PC-3 (cell line): ENCODE data around the gene C14orf93. TPM values are rescaled to one million over a fixed set of nuclear protein-coding genes. Genes with fewer than 3 reads are reported as not detected.
A peak's percentile ranks its signal among the peaks of the same experiment; 100 is the strongest.

Experiments
- ATAC-seq: fragments of 200-7000 bp; cut with Tn5 transposase; 2 replicates; pipeline ENCODE4 v1.9.1; 2020; ENCODE audit warnings: mild to moderate bottlenecking, moderate library complexity
- BruUV-seq: library from RNA; stranded (reverse); fragments of 400-500 nt; replicated peaks from 2 replicates; lab custom pipeline; 2021; lab: Mats Ljungman, UMichigan
- CTCF ChIA-PET: fragments of 300-600 bp; sonication (Branson Sonifier 250); formaldehyde crosslinking; loops from one replicate; lab custom pipeline; 2022; ENCODE audit warnings: antibody characterized with exemption; lab: Charles Lee
- POLR2A ChIA-PET: fragments of 300-600 bp; sonication (Branson Sonifier 250); formaldehyde crosslinking; loops from one replicate; lab custom pipeline; 2022; ENCODE audit warnings: antibody characterized with exemption; ENCODE audit not compliant: unreplicated experiment; lab: Charles Lee
- DNase-seq: peaks from one replicate; pipeline ENCODE4 v3.0.0-alpha.2; 2015
- H2AFZ ChIP-seq: fragments of 300-600 bp; sonication (generic); 2 replicates; pipeline ENCODE4 v1.6.0; 2016; ENCODE audit warnings: antibody characterized with exemption, low read length
- H3F3A ChIP-seq: fragments of 300-600 bp; sonication (generic); one replicate; pipeline ENCODE4 v1.6.0; 2017; ENCODE audit warnings: antibody characterized with exemption, low read length, control low read depth, mild to moderate bottlenecking; ENCODE audit not compliant: unreplicated experiment
- H3K27ac ChIP-seq: fragments of 300-600 bp; sonication (generic); 2 replicates; pipeline ENCODE4 v1.5.1; 2016; ENCODE audit warnings: mild to moderate bottlenecking, low read length
- H3K27me3 ChIP-seq: fragments of 300-600 bp; sonication (generic); 2 replicates; pipeline ENCODE4 v1.6.1; 2016; ENCODE audit warnings: low read length, mixed read lengths
- H3K36me3 ChIP-seq: fragments of 300-600 bp; sonication (generic); 2 replicates; pipeline ENCODE4 v1.6.1; 2016; ENCODE audit warnings: low read depth, mixed run types, low read length, mixed read lengths
- H3K4me1 ChIP-seq: fragments of 300-600 bp; sonication (generic); 2 replicates; pipeline ENCODE4 v1.5.1; 2016; ENCODE audit warnings: low read length; ENCODE audit not compliant: insufficient read depth
- H3K4me2 ChIP-seq: fragments of 300-600 bp; sonication (generic); 2 replicates; pipeline ENCODE4 v1.6.0; 2016; ENCODE audit warnings: low read length
- H3K4me3 ChIP-seq: fragments of 300-600 bp; sonication (generic); 2 replicates; pipeline ENCODE4 v1.5.1; 2016; ENCODE audit warnings: mild to moderate bottlenecking, low read length, mixed read lengths
- H3K79me2 ChIP-seq: fragments of 300-600 bp; sonication (generic); 2 replicates; pipeline ENCODE4 v1.6.1; 2017; ENCODE audit warnings: low read length, mixed read lengths
- H3K9ac ChIP-seq: fragments of 300-600 bp; sonication (generic); 2 replicates; pipeline ENCODE4 v1.6.0; 2016; ENCODE audit warnings: mild to moderate bottlenecking, low read length
- H3K9me2 ChIP-seq: fragments of 300-600 bp; sonication (generic); replicated peaks from 2 replicates; pipeline ENCODE4 v1.6.1; 2016; ENCODE audit warnings: mixed run types, low read length, mixed read lengths
- H3K9me3 ChIP-seq: fragments of 300-600 bp; sonication (generic); 2 replicates; pipeline ENCODE4 v1.6.1; 2016; ENCODE audit warnings: low read length, mixed read lengths
- H4K20me1 ChIP-seq: fragments of 300-600 bp; sonication (generic); 2 replicates; pipeline ENCODE4 v1.6.1; 2016; ENCODE audit warnings: low read length, mixed read lengths
- EZH2 ChIP-seq: fragments of 300-600 bp; sonication (generic); IDR thresholded peaks from one replicate; pipeline ENCODE4 v1.6.1; 2017; ENCODE audit warnings: antibody characterized with exemption, mild to moderate bottlenecking, low read length; ENCODE audit not compliant: unreplicated experiment
- EZH2phosphoT487 ChIP-seq: fragments of 300-600 bp; sonication (generic); IDR thresholded peaks from 2 replicates; pipeline ENCODE4 v1.6.1; 2018; ENCODE audit warnings: mild to moderate bottlenecking, antibody characterized with exemption, low read length, borderline replicate concordance
- intact Hi-C: fragments of 100-400 bp; cut with micrococcal nuclease; formaldehyde crosslinking; loops from 2 replicates; pipeline ENCODE4 v1.9.0; 2023
- total RNA-seq: library from RNA; depleted of rRNA; stranded (reverse); fragments of >200 nt; gene quantifications from 2 replicates; pipeline ENCODE4 v1.2.3, GENCODE V29; 2014
- TF ChIP-seq, protein P1 (sequence below): fragments of 300-600 bp; sonication (generic); conservative IDR thresholded peaks from 2 replicates; pipeline ENCODE4 v1.5.1; 2017; ENCODE audit warnings: antibody characterized with exemption, low read depth, mild to moderate bottlenecking, low read length

The C14orf93 gene
- total RNA-seq, 1 experiment from 2014 or later: 5.8 TPM

- no peaks in the 10 kb centered on the region for H3K9me3 ChIP-seq
- ATAC-seq (no peak), DNase-seq (no peak)
- ChIA-PET POLR2A (interaction anchor here (0.6 to 0.8 kb wide), 3 partner anchors 33 to 118 kb away, joined by 3 to 8 read pairs (median 5); partner anchors contain the start of genes ACIN1, C14orf119 and LRP10), CTCF (interaction anchor here (0.6 to 2.4 kb wide), 2 partner anchors 9 to 29 kb away, joined by 3 to 11 read pairs; no protein-coding TSS in a partner anchor)
- no peak overlapping the region for H2AFZ ChIP-seq
- H3K79me2 ChIP-seq: peaks cover 68% of the 10 kb centered on the region
- H3K4me1 ChIP-seq: peaks cover 46% of the 10 kb centered on the region
- peak overlapping the region; percentile 13; the same call in 1 of the 2 replicates for H3K9ac ChIP-seq
- peaks cover 7% of the 10 kb centered on the region for H3F3A ChIP-seq
- H4K20me1 ChIP-seq: 0 out of 2 replicates have a peak, but pooled peaks cover 6% of the 10 kb centered on the region
- H3K36me3 ChIP-seq: peaks cover 27% of the 10 kb centered on the region; the same call in 1 of the 2 replicates
- TF ChIP-seq EZH2phosphoT487 (no peak), EZH2 (no peak)
- TF ChIP-seq, protein P1, sequence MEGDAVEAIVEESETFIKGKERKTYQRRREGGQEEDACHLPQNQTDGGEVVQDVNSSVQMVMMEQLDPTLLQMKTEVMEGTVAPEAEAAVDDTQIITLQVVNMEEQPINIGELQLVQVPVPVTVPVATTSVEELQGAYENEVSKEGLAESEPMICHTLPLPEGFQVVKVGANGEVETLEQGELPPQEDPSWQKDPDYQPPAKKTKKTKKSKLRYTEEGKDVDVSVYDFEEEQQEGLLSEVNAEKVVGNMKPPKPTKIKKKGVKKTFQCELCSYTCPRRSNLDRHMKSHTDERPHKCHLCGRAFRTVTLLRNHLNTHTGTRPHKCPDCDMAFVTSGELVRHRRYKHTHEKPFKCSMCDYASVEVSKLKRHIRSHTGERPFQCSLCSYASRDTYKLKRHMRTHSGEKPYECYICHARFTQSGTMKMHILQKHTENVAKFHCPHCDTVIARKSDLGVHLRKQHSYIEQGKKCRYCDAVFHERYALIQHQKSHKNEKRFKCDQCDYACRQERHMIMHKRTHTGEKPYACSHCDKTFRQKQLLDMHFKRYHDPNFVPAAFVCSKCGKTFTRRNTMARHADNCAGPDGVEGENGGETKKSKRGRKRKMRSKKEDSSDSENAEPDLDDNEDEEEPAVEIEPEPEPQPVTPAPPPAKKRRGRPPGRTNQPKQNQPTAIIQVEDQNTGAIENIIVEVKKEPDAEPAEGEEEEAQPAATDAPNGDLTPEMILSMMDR: no peak
- BruUV-seq: no TSS peak
- peak overlapping the region; percentile 78 for H3K27ac ChIP-seq
- intact Hi-C loops: loop anchor here (10.0 kb wide), 1 partner anchor 327 kb away; the partner anchor contains the start of genes BCL2L2 and PPP1R3E
- H3K27me3 ChIP-seq: no peaks in the 10 kb centered on the region
- peak overlapping the region; percentile 85 for H3K4me2 ChIP-seq
- H3K9me2 ChIP-seq: no peaks in the 10 kb centered on the region
- peak overlapping the region; percentile 43 for H3K4me3 ChIP-seq
Observed at GRCh38 chr14:22977434-22977683, 32.6 kb downstream of the C14orf93 start.

GRCh38 chr14:22976620-22977433 lies 33.1 kb downstream of the C14orf93 start:
- Histone ChIP-seq H3K27ac (peak overlapping the region; percentile 78), H3K4me2 (peak overlapping the region; percentile 85), H3K9me2 (no peaks in the 10 kb centered on the region), H3K79me2 (peaks cover 63% of the 10 kb centered on the region), H3F3A (peaks cover 7% of the 10 kb centered on the region), H3K4me3 (peak overlapping the region; percentile 43), H3K9me3 (no peaks in the 10 kb centered on the region), H3K9ac (peak overlapping the region; percentile 13; the same call in 1 of the 2 replicates), H3K36me3 (peaks cover 33% of the 10 kb centered on the region; the same call in 1 of the 2 replicates), H3K27me3 (no peaks in the 10 kb centered on the region), H3K4me1 (peaks cover 46% of the 10 kb centered on the region), H4K20me1 (0 out of 2 replicates have a peak, but pooled peaks cover 6% of the 10 kb centered on the region), H2AFZ (no peak overlapping the region)
- ChIA-PET CTCF (interaction anchor here (2.4 kb wide), 1 partner anchor 9 kb away, joined by 11 read pairs; no protein-coding TSS in a partner anchor), POLR2A (interaction anchor here (0.8 kb wide), 1 partner anchor 106 kb away, joined by 3 read pairs; the partner anchor contains the start of gene LRP10)
- peak; percentile 6; the same call in 1 of the 2 replicates for ATAC-seq
- no peak for TF ChIP-seq EZH2phosphoT487
- TF ChIP-seq EZH2: no peak
- TF ChIP-seq, protein P1: no peak
- intact Hi-C loops: loop anchor here (10.0 kb wide), 1 partner anchor 328 kb away; the partner anchor contains the start of genes BCL2L2 and PPP1R3E
- TSS peak; percentile 2 for BruUV-seq
- peak; percentile 82 for DNase-seq
